Fibroblast of villous mesenchyme (primary cell): ENCODE measurements around the gene TFR2. TPM values are rescaled to one million over a fixed set of nuclear protein-coding genes. Genes with fewer than 3 reads are reported as not detected.

Experiments
- DNase-seq: peaks from one replicate; pipeline ENCODE4 v3.0.0-alpha.2; 2010; ENCODE audit warnings: low read depth
- H3K4me3 ChIP-seq: 2 replicates; pipeline ENCODE4 v1.5.1; 2011; ENCODE audit warnings: low read depth, mild to moderate bottlenecking, low read length
- total RNA-seq: library from RNA; depleted of rRNA; stranded (reverse); fragments of >200 nt; gene quantifications from 2 replicates; pipeline ENCODE4 v1.2.3, GENCODE V29; 2012
- TF ChIP-seq, protein P1 (sequence below): IDR thresholded peaks from 2 replicates; pipeline ENCODE4 v1.5.1; 2012; ENCODE audit warnings: low read depth, mild to moderate bottlenecking, low read length; ENCODE audit not compliant: insufficient read depth

Gene TFR2
- under 0.01 and 0.43 TPM in 2 replicates for total RNA-seq

DNA sequence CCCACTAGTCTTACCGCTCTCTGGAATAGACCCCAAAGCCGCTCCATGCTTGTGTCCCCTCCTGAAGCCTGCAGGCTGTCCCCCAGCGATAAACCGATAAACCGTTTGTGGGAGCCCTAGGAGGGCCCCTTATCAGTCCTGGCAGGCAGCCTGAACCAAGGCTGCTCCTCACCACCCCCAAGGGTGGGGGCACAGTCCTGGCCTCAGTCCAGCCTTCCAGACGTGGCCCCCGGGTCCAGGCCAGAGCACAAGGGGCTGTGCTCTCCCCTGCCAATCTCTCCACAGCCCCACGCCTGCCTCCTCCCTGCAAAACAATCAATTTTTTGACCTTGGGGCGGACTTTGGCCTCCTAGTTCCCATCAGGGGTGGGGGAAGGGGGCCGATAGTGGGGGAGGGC is at the start of gene TFR2:
TSS of gene TFR2 (minus strand) at position 90 of the 397 bp plus-strand sequence. CDS start at position 47, 43 bp downstream.
- DNase-seq = no peak
- TF ChIP-seq, protein P1, sequence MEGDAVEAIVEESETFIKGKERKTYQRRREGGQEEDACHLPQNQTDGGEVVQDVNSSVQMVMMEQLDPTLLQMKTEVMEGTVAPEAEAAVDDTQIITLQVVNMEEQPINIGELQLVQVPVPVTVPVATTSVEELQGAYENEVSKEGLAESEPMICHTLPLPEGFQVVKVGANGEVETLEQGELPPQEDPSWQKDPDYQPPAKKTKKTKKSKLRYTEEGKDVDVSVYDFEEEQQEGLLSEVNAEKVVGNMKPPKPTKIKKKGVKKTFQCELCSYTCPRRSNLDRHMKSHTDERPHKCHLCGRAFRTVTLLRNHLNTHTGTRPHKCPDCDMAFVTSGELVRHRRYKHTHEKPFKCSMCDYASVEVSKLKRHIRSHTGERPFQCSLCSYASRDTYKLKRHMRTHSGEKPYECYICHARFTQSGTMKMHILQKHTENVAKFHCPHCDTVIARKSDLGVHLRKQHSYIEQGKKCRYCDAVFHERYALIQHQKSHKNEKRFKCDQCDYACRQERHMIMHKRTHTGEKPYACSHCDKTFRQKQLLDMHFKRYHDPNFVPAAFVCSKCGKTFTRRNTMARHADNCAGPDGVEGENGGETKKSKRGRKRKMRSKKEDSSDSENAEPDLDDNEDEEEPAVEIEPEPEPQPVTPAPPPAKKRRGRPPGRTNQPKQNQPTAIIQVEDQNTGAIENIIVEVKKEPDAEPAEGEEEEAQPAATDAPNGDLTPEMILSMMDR = no peak
- no peak within 1 kb of the TSS for H3K4me3 ChIP-seq

DNA sequence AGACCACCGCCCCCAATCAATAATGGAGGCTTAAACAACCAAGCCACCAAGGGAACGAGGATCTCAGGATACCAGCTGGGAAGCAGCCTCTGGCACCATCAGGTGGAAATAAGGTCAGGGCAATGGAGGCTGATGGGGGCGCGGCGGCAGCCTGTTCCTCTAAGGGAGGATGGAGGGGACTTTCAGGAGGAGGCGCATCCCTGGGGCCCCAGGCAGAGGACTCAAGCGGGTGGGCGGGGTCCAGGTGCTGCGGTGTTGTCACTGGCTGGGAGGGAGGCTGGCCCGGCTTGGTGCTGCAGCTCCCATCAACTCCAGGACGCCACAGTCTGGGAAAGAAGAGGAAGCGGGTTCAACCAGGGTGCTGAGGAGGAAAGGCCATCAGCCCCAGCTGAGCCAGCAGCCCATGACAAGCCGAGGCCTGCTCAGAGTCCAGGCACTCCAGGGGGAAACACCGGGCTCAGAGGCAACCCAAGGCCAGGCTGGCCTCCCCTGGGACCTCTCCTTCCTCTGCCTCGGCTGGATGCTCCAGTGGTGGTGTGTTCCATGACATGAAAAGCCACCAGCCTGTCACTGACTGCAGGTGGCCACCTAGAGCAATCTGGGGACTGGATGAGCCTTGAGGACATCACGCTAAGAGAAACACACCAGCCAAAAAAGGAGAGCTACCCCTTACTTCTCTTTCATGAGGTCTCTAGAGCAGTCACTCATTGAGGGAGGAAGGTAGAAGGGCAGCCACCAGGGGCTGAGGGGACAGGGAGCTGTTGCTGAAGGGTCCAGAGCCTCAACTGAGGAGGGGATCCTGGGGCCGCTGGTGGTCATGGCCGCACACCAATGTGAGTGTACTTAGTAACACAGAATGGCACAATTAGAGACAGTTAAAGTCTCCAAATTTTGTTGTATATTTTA is 48.1 kb upstream of the TFR2 start:
- TF ChIP-seq, protein P1 = no peak
- no peak overlapping the region for H3K4me3 ChIP-seq
- DNase-seq = no peak

DNA sequence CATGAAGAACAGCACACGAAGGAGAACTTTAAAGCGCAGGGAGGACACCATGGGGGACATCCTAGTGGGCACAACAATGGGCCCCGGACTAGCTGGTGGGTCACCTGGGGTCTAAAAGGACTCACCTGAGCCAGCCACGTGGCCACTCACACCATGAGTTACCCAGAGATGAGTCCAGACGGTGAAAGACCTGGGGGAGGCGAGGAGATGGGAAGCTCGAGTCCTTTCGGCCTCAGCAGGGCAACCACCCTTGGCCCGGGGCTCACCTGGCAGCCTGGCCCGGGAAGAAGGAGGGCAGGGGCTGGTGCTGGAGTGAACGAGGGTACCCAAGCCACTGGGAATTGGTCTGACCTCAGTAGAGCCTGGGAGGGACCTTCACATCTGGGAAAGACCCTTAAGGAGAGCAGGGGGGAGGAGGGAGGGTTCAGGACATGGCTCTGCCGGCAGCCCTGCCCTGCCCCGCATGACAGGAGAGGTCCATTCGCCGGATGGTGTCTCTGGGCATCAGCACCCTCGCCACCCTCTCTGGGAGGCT is 47.0 kb upstream of the TFR2 start:
- no peak for DNase-seq
- TF ChIP-seq, protein P1 = no peak
- H3K4me3 ChIP-seq = no peak overlapping the region

DNA sequence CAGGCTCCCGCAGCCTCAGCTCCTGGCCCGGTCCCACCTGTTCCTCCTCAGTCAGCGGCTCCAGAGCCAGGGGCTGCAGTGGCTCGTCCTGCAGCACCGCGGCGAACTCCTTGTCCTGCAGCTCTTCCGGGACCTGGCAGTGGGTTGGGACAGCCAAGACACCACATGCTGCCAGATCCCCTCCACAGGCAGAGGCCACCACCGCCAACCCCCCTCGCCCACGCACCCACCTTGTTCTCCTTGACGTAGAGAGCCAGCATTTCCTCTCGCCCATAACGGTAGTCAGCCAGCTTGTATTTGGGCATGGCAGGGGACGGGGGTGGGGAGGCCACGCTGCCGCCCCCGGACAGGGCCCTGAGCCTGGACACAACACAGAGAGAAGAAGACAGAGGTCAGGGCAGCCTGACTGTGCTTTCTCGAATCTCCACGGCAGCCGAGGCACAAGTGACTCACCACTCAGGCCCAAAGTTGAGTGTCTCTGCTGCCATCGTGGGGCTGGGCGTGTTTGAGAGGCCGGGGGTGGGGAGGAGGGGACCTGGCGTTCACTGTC is 46.5 kb upstream of the TFR2 start:
- DNase-seq = peak; percentile 52
- TF ChIP-seq, protein P1 = no peak
- H3K4me3 ChIP-seq = no peak overlapping the region

DNA sequence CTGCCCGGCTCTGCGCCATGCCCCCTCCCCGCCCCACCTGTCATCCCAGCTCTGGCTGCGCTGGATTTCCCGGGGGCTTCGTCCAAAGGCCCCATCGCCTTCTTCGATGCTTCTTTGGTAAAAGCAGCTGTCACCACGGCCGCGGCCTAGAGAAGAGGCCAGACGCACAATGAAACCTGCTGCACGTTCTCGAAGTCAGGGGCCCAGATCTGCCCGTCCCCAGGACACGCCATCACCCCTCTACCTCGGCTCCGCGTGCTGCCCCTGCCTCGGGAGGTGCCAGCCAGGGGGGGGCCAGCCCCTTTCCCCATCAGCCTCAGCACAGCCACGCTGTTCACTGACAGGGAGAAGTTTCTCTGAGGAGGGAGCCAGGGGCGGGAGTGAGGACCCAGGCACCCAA is 45.9 kb upstream of the TFR2 start:
- TF ChIP-seq, protein P1 = no peak
- DNase-seq = no peak
- no peak overlapping the region for H3K4me3 ChIP-seq

DNA sequence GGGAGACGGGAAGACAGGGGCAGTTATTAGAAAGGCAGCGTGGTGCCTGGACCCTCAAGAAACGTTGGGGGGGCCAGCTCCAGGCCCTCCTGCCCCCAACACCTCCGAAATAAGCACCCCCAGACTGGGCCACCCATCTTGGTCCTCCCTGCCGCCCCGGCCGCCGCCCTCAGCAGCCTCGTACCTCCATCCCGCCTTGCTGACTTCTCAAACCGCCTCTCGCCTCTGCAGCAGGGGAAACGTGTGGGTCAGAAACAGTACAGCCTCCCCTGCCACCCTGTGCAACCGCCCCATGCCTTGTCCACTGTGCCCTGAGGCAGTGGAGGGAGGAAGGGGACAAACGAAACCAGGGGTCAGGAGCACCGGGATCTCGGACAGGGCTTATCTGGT is 45.5 kb upstream of the TFR2 start:
- H3K4me3 ChIP-seq = no peak overlapping the region
- DNase-seq = no peak
- TF ChIP-seq, protein P1 = no peak
